ENCODE results near the gene GJC2.

- TF ChIP-seq, protein P1, sequence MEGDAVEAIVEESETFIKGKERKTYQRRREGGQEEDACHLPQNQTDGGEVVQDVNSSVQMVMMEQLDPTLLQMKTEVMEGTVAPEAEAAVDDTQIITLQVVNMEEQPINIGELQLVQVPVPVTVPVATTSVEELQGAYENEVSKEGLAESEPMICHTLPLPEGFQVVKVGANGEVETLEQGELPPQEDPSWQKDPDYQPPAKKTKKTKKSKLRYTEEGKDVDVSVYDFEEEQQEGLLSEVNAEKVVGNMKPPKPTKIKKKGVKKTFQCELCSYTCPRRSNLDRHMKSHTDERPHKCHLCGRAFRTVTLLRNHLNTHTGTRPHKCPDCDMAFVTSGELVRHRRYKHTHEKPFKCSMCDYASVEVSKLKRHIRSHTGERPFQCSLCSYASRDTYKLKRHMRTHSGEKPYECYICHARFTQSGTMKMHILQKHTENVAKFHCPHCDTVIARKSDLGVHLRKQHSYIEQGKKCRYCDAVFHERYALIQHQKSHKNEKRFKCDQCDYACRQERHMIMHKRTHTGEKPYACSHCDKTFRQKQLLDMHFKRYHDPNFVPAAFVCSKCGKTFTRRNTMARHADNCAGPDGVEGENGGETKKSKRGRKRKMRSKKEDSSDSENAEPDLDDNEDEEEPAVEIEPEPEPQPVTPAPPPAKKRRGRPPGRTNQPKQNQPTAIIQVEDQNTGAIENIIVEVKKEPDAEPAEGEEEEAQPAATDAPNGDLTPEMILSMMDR (optimal IDR thresholded peaks at IDR 0.05 in 1 of 3, IDR thresholded peaks at IDR 0.05 in 1 of 3, conservative IDR thresholded peaks at IDR 0.05 in 1 of 3; ENCODE audit: extremely low read depth in 1 of 3, insufficient read depth in 2 of 3, low read length in 3 of 3): no peak
- no peak for TF ChIP-seq EZH2 (IDR thresholded peaks at IDR 0.05; ENCODE audit: low read length)
These were observed 360 bp downstream of the GJC2 start for GRCh38 chr1:228150120-228150460.

Measured in keratinocyte (primary cell).